WI38 (cell line): Measurements from ENCODE around the gene CTXND1.

ENCODE experiments used
- H3K4me3 ChIP-seq: 2 replicates; pipeline ENCODE4 v1.5.1; 2011; ENCODE audit warnings: low read depth, mild to moderate bottlenecking, control low read depth, low read length
- TF ChIP-seq, protein P1 (sequence below): IDR thresholded peaks from 2 replicates; pipeline ENCODE4 v1.5.1; 2012; ENCODE audit warnings: low read depth, mild to moderate bottlenecking, control low read depth, low read length

CTXND1 gene

GRCh38 chr15:80219955-80220354 is 32.1 kb downstream of the CTXND1 start:
- no peak overlapping the region for H3K4me3 ChIP-seq
- TF ChIP-seq, protein P1, sequence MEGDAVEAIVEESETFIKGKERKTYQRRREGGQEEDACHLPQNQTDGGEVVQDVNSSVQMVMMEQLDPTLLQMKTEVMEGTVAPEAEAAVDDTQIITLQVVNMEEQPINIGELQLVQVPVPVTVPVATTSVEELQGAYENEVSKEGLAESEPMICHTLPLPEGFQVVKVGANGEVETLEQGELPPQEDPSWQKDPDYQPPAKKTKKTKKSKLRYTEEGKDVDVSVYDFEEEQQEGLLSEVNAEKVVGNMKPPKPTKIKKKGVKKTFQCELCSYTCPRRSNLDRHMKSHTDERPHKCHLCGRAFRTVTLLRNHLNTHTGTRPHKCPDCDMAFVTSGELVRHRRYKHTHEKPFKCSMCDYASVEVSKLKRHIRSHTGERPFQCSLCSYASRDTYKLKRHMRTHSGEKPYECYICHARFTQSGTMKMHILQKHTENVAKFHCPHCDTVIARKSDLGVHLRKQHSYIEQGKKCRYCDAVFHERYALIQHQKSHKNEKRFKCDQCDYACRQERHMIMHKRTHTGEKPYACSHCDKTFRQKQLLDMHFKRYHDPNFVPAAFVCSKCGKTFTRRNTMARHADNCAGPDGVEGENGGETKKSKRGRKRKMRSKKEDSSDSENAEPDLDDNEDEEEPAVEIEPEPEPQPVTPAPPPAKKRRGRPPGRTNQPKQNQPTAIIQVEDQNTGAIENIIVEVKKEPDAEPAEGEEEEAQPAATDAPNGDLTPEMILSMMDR = no peak

DNA sequence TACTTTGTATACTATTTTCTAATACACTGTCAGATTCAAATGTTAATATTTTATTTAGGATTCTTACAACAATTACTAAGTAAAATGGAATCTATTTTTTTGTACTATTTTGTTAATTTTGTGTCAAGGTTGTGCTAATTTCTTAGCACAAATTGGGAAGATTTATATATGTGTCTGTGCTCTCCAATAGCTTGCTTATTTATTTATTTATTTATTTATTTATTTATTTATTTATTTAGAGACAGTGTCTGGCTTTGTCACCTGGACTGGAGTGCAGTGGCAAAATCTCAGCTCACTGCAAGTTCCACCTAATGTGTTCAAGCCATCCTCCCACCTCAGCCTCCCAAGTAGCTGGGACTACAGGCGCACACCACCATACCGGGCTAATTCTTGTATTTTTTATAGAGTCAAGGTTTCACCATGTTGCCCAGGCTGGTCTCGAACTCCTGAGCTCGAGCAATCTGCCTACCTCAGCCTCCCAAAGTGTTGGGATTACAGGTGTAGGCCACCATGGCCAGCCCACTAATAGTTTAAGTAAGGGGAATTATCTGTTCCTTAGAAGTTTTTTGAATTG is 34.6 kb downstream of the CTXND1 start:
- no peak overlapping the region for H3K4me3 ChIP-seq
- TF ChIP-seq, protein P1 = no peak

DNA sequence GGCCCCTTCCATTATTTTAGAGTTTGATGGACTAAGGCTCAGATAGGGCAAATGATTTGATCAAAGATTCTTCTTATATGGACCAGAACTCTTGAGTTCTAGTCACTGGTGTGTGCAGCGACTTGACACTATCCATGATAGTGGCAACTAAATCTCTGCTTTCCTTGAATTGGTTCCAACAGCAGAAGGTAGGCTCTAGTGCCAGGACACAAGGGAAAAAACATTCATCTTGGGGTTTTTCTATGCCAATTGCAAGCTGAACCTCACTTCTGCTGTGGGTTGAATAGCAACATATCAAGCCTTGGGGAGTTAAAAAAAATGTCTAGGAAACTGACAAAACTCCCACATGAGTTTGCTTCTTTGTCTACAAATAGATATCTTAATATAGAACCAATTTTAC is 35.1 kb downstream of the CTXND1 start:
- no peak overlapping the region for H3K4me3 ChIP-seq

DNA sequence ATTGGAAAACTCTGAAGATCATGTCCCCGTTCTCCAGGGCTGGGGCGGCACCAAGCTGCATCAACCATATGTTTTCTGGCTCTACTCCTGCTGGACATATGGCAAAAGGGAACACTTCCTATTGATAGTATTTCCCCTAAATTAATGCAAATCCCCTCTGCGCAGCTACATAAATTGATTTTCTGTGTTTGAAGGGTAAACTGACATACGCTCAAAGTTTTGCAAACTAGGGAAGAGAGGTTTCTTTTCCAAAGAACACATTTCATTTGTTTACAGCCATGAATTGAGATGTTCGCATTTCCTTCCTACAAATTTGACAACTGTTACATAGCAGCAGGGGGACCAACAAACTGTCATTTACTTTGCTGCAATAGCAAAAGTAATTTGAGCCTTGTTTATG is 35.9 kb downstream of the CTXND1 start:
- no peak overlapping the region for H3K4me3 ChIP-seq
- TF ChIP-seq, protein P1 = no peak

More for the DNA sequence above, 35.1 kb downstream of the CTXND1 start:
- TF ChIP-seq, protein P1 = no peak

DNA sequence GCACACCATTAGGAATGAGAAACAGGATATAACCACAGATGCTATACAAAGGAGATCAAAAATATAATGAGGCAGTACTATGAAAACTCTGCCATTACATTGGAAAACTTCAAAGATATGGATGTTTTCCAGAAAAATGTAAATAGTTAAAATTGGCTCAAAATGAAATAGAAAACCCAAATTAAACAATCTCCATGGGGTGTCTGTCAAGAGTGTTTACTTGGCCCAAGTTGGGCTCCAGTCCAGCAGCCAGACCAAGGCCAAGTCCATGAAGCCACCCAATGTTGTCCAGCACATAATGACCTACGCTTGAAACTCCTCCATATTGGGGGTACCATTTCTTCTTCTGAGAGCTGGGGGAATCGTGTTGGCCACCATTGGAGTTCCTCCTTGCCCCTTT is 37.1 kb downstream of the CTXND1 start:
- TF ChIP-seq, protein P1 = no peak
- H3K4me3 ChIP-seq = no peak overlapping the region

GRCh38 chr15:80211976-80212375 is 40.0 kb downstream of the CTXND1 start:
- TF ChIP-seq, protein P1 = no peak
- no peak overlapping the region for H3K4me3 ChIP-seq

DNA sequence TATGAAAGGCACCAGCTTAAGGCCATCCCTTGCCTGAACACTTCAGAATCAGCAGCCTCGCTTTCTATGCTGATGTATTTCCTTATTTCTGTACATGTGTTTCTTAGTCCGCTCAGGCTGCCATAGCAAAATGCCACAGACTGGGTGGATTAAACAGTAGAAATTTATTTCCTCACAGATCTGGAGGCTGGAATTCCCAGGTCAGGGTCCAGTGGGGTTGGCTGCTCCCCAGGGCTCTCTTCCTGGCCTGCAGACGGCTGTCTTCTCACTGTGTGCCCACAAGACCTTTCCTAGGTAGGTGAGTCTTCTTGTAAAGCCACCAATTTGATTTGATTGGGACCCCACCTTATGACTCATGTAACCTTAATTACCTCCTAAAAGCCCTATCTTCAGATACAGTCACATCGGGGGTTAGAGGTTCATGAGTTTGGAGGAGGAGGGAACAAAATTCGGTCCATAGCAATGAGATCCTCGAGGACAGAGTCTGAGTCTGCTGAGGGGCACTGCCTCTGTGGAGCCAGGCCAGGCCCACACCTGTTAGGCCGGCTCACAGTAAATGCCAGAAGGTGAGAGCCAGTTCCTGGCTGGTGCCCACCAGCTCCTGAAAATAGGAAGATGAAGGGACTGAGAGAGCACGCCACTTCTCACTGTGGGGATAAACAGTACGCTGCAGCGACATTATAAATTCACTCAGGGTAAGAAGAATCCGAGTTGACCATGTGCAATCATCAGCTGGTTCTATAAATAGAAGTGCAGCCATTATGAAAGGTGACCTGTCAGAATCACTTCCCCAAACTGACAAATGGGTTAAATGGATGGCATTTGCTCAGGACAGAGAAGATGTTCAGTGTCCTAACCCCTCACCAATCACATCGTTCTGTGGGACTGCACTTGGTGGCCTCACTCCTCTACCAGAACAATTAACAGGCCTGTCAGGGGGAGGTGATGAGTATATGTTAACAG is 41.1 kb downstream of the CTXND1 start:
- TF ChIP-seq, protein P1 = no peak
- H3K4me3 ChIP-seq = no peak overlapping the region
